GM23248 (cell line): ENCODE data around the gene HECTD1.

ENCODE experiments used
- EZH2 ChIP-seq: fragments of 200-600 bp; sonication (generic); IDR thresholded peaks from 2 replicates; pipeline ENCODE4 v1.6.1; 2018; ENCODE audit warnings: antibody characterized with exemption, mild to moderate bottlenecking; ENCODE audit not compliant: insufficient read depth, poor library complexity, severe bottlenecking
- EZH2phosphoT487 ChIP-seq: fragments of 200-600 bp; sonication (generic); IDR thresholded peaks from 2 replicates; pipeline ENCODE4 v1.6.1; 2018; ENCODE audit warnings: antibody characterized with exemption, moderate library complexity, mild to moderate bottlenecking, low read depth; ENCODE audit not compliant: insufficient read depth

DNA sequence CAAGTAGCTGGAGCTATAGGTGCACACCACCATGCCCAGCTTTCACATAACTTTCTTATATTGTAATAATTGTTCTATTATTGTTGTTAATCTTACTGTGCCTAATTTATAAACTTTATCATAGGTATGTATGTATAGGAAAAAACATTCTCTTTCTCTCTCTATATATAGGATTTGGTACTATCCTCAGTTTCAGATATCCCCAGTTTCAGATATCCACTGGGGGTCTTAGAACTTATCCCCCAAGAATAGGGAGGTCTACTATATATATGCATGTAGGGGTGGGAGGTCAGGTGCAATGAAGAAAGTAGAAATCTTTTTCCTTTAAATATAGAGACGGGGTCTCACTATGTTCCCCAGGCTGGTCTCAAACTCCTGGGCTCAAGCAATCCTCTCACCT, 110.5 kb downstream of the HECTD1 start:
- no peak for TF ChIP-seq EZH2phosphoT487
- TF ChIP-seq EZH2: no peak
